Glutamatergic neuron (in vitro differentiated cells): ENCODE data around the gene PTPN13. TPM values are rescaled to one million over a fixed set of nuclear protein-coding genes. Genes with fewer than 3 reads are reported as not detected.

Experiments
- DNase-seq: peaks from one replicate; pipeline ENCODE4 v3.0.0; 2022
- H3K27ac Mint-ChIP-seq: one replicate; pipeline ENCODE4 v1.8.0; 2020; ENCODE audit warnings: mild to moderate bottlenecking, mixed read lengths, inconsistent platforms; ENCODE audit not compliant: unreplicated experiment
- H3K27me3 Mint-ChIP-seq: one replicate; pipeline ENCODE4 v1.8.0; 2020; ENCODE audit warnings: mild to moderate bottlenecking, moderate library complexity, mixed read lengths, inconsistent platforms; ENCODE audit not compliant: unreplicated experiment
- H3K36me3 Mint-ChIP-seq: one replicate; pipeline ENCODE4 v1.8.0; 2020; ENCODE audit warnings: mild to moderate bottlenecking, mixed read lengths, inconsistent platforms; ENCODE audit not compliant: unreplicated experiment
- H3K4me1 Mint-ChIP-seq: one replicate; pipeline ENCODE4 v1.8.0; 2020; ENCODE audit warnings: mild to moderate bottlenecking, low read depth, mixed read lengths, inconsistent platforms; ENCODE audit not compliant: unreplicated experiment
- H3K4me3 Mint-ChIP-seq: one replicate; pipeline ENCODE4 v1.8.0; 2020; ENCODE audit warnings: mild to moderate bottlenecking, mixed read lengths, inconsistent platforms; ENCODE audit not compliant: unreplicated experiment
- H3K9me3 Mint-ChIP-seq: one replicate; pipeline ENCODE4 v1.8.0; 2020; ENCODE audit warnings: mild to moderate bottlenecking, moderate library complexity, mixed read lengths, inconsistent platforms; ENCODE audit not compliant: unreplicated experiment
- total RNA-seq: library from RNA; stranded (reverse); fragmentation: NEBNext Ultra II Directional; extraction: Animal tissue kit (Norgen Biotek cat#: 25700); gene quantifications from one replicate; pipeline ENCODE4 v1.2.1, GENCODE V29; 2021; ENCODE audit not compliant: unreplicated experiment
- TF ChIP-seq, protein P1 (sequence below): fragments of 200-600 bp; sonication (generic); IDR thresholded peaks from one replicate; pipeline ENCODE4 v1.5.0; 2021; ENCODE audit not compliant: partially characterized antibody, unreplicated experiment

The PTPN13 gene
- total RNA-seq, 1 donor from 2014 or later = 44.1 TPM

DNA sequence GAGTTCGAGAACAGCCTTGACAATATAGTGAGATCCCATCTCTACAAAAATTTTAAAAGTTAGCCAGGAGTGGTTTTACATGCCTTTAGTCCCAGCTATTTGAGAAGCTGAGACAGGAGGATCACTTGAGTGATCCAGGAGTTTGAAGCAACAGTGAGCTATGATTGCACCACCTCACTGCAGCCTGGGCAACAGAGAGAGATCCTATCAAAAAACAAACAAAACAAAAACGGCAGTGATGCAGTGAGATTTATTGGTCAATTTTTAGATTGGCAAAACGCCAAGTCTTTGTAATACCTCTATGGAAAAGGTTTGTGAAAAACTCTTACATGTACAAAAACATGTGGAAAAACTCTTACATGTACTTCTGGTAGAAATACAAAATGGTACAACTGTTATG, 91.3 kb downstream of the PTPN13 start:
- Mint-ChIP-seq H3K27ac (no peak overlapping the region), H3K4me3 (no peak overlapping the region), H3K27me3 (no peaks in the 10 kb centered on the region), H3K4me1 (no peaks in the 10 kb centered on the region), H3K36me3 (no peaks in the 10 kb centered on the region), H3K9me3 (no peaks in the 10 kb centered on the region)
- DNase-seq = no peak
- TF ChIP-seq, protein P1, sequence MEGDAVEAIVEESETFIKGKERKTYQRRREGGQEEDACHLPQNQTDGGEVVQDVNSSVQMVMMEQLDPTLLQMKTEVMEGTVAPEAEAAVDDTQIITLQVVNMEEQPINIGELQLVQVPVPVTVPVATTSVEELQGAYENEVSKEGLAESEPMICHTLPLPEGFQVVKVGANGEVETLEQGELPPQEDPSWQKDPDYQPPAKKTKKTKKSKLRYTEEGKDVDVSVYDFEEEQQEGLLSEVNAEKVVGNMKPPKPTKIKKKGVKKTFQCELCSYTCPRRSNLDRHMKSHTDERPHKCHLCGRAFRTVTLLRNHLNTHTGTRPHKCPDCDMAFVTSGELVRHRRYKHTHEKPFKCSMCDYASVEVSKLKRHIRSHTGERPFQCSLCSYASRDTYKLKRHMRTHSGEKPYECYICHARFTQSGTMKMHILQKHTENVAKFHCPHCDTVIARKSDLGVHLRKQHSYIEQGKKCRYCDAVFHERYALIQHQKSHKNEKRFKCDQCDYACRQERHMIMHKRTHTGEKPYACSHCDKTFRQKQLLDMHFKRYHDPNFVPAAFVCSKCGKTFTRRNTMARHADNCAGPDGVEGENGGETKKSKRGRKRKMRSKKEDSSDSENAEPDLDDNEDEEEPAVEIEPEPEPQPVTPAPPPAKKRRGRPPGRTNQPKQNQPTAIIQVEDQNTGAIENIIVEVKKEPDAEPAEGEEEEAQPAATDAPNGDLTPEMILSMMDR = no peak

GRCh38 chr4:86686741-86687140, 92.6 kb downstream of the PTPN13 start:
- no peaks in the 10 kb centered on the region for H3K9me3 Mint-ChIP-seq
- no peaks in the 10 kb centered on the region for H3K4me1 Mint-ChIP-seq
- no peak overlapping the region for H3K4me3 Mint-ChIP-seq
- TF ChIP-seq, protein P1 = no peak
- no peaks in the 10 kb centered on the region for H3K27me3 Mint-ChIP-seq
- H3K27ac Mint-ChIP-seq = no peak overlapping the region
- no peak for DNase-seq
- H3K36me3 Mint-ChIP-seq = no peaks in the 10 kb centered on the region

- TF ChIP-seq, protein P1 = no peak
- H3K36me3 Mint-ChIP-seq = no peaks in the 10 kb centered on the region
- H3K4me1 Mint-ChIP-seq = no peaks in the 10 kb centered on the region
- H3K27me3 Mint-ChIP-seq = no peaks in the 10 kb centered on the region
- H3K9me3 Mint-ChIP-seq = no peaks in the 10 kb centered on the region
- no peak for DNase-seq
- no peak overlapping the region for H3K4me3 Mint-ChIP-seq
- H3K27ac Mint-ChIP-seq = no peak overlapping the region
These were observed 93.9 kb downstream of the PTPN13 start for GRCh38 chr4:86688026-86688425.

DNA sequence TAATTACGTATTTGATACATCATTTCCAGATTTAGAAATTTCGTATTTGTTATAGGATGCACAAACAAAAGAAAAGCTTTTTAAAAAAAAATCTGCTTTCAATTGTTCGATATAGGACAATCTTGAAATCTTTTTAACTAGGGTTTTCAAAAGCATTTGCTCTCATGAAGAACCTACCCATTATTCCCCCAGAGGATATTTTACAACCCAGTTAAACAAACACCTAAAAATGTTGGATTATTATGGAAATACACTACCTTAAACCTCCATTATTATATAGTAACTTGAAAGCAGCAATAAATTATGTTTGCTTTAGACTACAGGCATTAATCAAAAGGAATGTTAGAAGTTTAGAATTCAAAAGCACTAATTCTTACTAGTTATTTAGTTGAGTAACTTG, 110.5 kb downstream of the PTPN13 start:
- Mint-ChIP-seq H3K27me3 (no peaks in the 10 kb centered on the region), H3K27ac (no peak overlapping the region), H3K36me3 (no peaks in the 10 kb centered on the region), H3K9me3 (no peaks in the 10 kb centered on the region), H3K4me3 (no peak overlapping the region), H3K4me1 (no peaks in the 10 kb centered on the region)
- DNase-seq = no peak
- TF ChIP-seq, protein P1 = no peak

DNA sequence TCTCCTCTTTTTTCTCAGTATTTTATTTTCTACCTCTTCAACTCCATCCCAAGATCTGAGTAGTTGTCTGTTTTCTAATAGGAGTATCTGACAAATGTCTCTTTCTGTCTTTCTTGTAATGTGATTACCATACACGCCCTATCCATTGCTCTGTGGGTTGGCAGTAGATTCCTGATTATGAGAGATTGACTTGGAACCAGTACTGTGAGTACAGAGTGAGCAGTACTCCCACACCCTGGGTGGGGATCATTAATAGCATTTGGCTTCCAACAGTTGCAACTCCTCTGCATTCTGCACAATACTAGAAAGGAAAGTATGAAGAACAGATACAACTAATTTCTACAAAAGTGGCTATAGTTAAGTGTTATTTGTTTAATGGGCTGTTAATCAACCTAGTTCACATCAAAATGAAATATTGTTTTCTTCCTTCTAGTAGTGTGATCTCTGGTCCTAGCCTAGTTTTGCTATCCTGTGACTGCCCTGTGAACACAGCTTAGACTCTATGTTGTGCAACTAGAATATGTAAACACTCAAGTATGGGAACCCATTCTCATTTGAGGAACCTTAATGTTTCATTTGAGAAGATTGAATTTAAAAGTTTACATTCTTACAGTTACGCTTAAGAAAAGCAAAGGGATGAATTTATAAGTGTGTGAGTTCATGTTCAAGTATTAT, 112.9 kb downstream of the PTPN13 start:
- no peak for DNase-seq
- no peak overlapping the region for H3K4me3 Mint-ChIP-seq
- TF ChIP-seq, protein P1 = no peak
- H3K36me3 Mint-ChIP-seq = no peaks in the 10 kb centered on the region
- H3K27ac Mint-ChIP-seq = no peak overlapping the region
- no peaks in the 10 kb centered on the region for H3K9me3 Mint-ChIP-seq
- no peaks in the 10 kb centered on the region for H3K27me3 Mint-ChIP-seq
- H3K4me1 Mint-ChIP-seq = no peaks in the 10 kb centered on the region
